HUES64 (cell line): Measurements from ENCODE around the gene TM9SF4.

Experiments
- H3K27ac ChIP-seq: 2 replicates; pipeline ENCODE4 v1.7.0; 2013; ENCODE audit warnings: low read depth, low read length, inconsistent platforms
- H3K27me3 ChIP-seq: 2 replicates; pipeline ENCODE4 v1.6.1; 2013; ENCODE audit warnings: mild to moderate bottlenecking, low read length; ENCODE audit not compliant: insufficient read depth
- H3K36me3 ChIP-seq: 2 replicates; pipeline ENCODE4 v1.6.1; 2013; ENCODE audit warnings: mild to moderate bottlenecking, low read length; ENCODE audit not compliant: insufficient read depth
- H3K4me1 ChIP-seq: 2 replicates; pipeline ENCODE4 v1.6.1; 2013; ENCODE audit warnings: mild to moderate bottlenecking, low read length, moderate library complexity; ENCODE audit not compliant: insufficient read depth
- H3K4me3 ChIP-seq: 2 replicates; pipeline ENCODE4 v1.5.1; 2013; ENCODE audit warnings: mild to moderate bottlenecking, low read length, moderate library complexity
- H3K9ac ChIP-seq: 2 replicates; pipeline ENCODE4 v1.6.1; 2013; ENCODE audit warnings: mild to moderate bottlenecking, low read depth, low read length
- H3K9me3 ChIP-seq: 2 replicates; pipeline ENCODE4 v1.6.1; 2013; ENCODE audit warnings: low read depth, low read length; ENCODE audit not compliant: insufficient read depth
- WGBS: fragments of 150-250, 120-280 bp; methylation state at CpG from one replicate; pipeline ENCODE4 v1.1.7; 2013; ENCODE audit warnings: missing lambda C conversion rate; 5-methylcytosine and 5-hydroxymethylcytosine counted together

Gene TM9SF4

GRCh38 chr20:32158351-32158750 lies 48.8 kb downstream of the TM9SF4 start:
- Histone ChIP-seq H3K27me3 (no peaks in the 10 kb centered on the region), H3K27ac (no peak overlapping the region), H3K4me1 (no peaks in the 10 kb centered on the region), H3K36me3 (peaks cover 69% of the 10 kb centered on the region), H3K4me3 (no peak overlapping the region), H3K9ac (no peak overlapping the region), H3K9me3 (no peaks in the 10 kb centered on the region)
- 96% methylated on average over 11 of the region's 11 CpGs for WGBS

- H3K9me3 ChIP-seq, result no peaks in the 10 kb centered on the region
- H3K36me3 ChIP-seq, result peaks cover 66% of the 10 kb centered on the region
- no peaks in the 10 kb centered on the region for H3K27me3 ChIP-seq
- H3K4me1 ChIP-seq, result no peaks in the 10 kb centered on the region
- H3K27ac ChIP-seq, result no peak overlapping the region
- no peak overlapping the region for H3K4me3 ChIP-seq
- WGBS, result 97% methylated on average over 4 of the region's 4 CpGs
- no peak overlapping the region for H3K9ac ChIP-seq
These were observed 49.6 kb downstream of the TM9SF4 start for GRCh38 chr20:32158943-32159660.

GRCh38 chr20:32159766-32160221 lies 50.3 kb downstream of the TM9SF4 start:
- Histone ChIP-seq H3K27ac (no peak overlapping the region), H3K9ac (no peak overlapping the region), H3K36me3 (peaks cover 72% of the 10 kb centered on the region), H3K4me1 (no peaks in the 10 kb centered on the region), H3K4me3 (no peak overlapping the region), H3K9me3 (no peaks in the 10 kb centered on the region), H3K27me3 (no peaks in the 10 kb centered on the region)
- 91% methylated on average over 5 of the region's 5 CpGs for WGBS

- H3K36me3 ChIP-seq, result peaks cover 78% of the 10 kb centered on the region
- no peak overlapping the region for H3K27ac ChIP-seq
- H3K4me1 ChIP-seq, result no peaks in the 10 kb centered on the region
- no peak overlapping the region for H3K9ac ChIP-seq
- H3K27me3 ChIP-seq, result no peaks in the 10 kb centered on the region
- WGBS, result 96% methylated on average over 5 of the region's 5 CpGs
- no peaks in the 10 kb centered on the region for H3K9me3 ChIP-seq
- H3K4me3 ChIP-seq, result no peak overlapping the region
These were observed 50.8 kb downstream of the TM9SF4 start for GRCh38 chr20:32160341-32160740.

- H3K4me1 ChIP-seq, result no peaks in the 10 kb centered on the region
- H3K9ac ChIP-seq, result no peak overlapping the region
- H3K9me3 ChIP-seq, result no peaks in the 10 kb centered on the region
- no peak overlapping the region for H3K4me3 ChIP-seq
- peaks cover 86% of the 10 kb centered on the region for H3K36me3 ChIP-seq
- 94% methylated on average over 3 of the region's 3 CpGs for WGBS
- H3K27me3 ChIP-seq, result no peaks in the 10 kb centered on the region
- no peak overlapping the region for H3K27ac ChIP-seq
These were observed 52.8 kb downstream of the TM9SF4 start for GRCh38 chr20:32162351-32162750.

GRCh38 chr20:32163951-32164350 lies 54.4 kb downstream of the TM9SF4 start:
- Histone ChIP-seq H3K9me3 (no peaks in the 10 kb centered on the region), H3K4me1 (peaks cover 9% of the 10 kb centered on the region), H3K4me3 (no peak overlapping the region), H3K36me3 (peaks cover 72% of the 10 kb centered on the region), H3K27ac (no peak overlapping the region), H3K27me3 (no peaks in the 10 kb centered on the region), H3K9ac (no peak overlapping the region)
- WGBS, result 96% methylated on average over 4 of the region's 5 CpGs

GRCh38 chr20:32164984-32165735 lies 55.6 kb downstream of the TM9SF4 start:
- H3K4me1 ChIP-seq, result peaks cover 9% of the 10 kb centered on the region
- H3K9me3 ChIP-seq, result no peaks in the 10 kb centered on the region
- H3K9ac ChIP-seq, result no peak overlapping the region
- H3K27ac ChIP-seq, result no peak overlapping the region
- H3K27me3 ChIP-seq, result no peaks in the 10 kb centered on the region
- H3K4me3 ChIP-seq, result no peak overlapping the region
- peaks cover 60% of the 10 kb centered on the region for H3K36me3 ChIP-seq
- 94% methylated on average over 21 of the region's 21 CpGs for WGBS

GRCh38 chr20:32165836-32166545 lies 56.5 kb downstream of the TM9SF4 start:
- no peak overlapping the region for H3K4me3 ChIP-seq
- 93% methylated on average over 8 of the region's 8 CpGs for WGBS
- H3K36me3 ChIP-seq, result peaks cover 54% of the 10 kb centered on the region
- no peaks in the 10 kb centered on the region for H3K27me3 ChIP-seq
- no peak overlapping the region for H3K9ac ChIP-seq
- H3K4me1 ChIP-seq, result peaks cover 9% of the 10 kb centered on the region
- H3K9me3 ChIP-seq, result no peaks in the 10 kb centered on the region
- no peak overlapping the region for H3K27ac ChIP-seq

GRCh38 chr20:32167552-32167951 lies 58.0 kb downstream of the TM9SF4 start:
- Histone ChIP-seq H3K36me3 (peaks cover 38% of the 10 kb centered on the region), H3K4me3 (no peak overlapping the region), H3K4me1 (peaks cover 9% of the 10 kb centered on the region), H3K27ac (no peak overlapping the region), H3K9me3 (no peaks in the 10 kb centered on the region), H3K9ac (no peak overlapping the region), H3K27me3 (no peaks in the 10 kb centered on the region)
- WGBS, result 100% methylated on average over 1 of the region's 4 CpGs

- no peak overlapping the region for H3K4me3 ChIP-seq
- H3K4me1 ChIP-seq, result peaks cover 9% of the 10 kb centered on the region
- H3K27me3 ChIP-seq, result no peaks in the 10 kb centered on the region
- H3K9me3 ChIP-seq, result no peaks in the 10 kb centered on the region
- no peak overlapping the region for H3K27ac ChIP-seq
- WGBS, result 94% methylated on average over 2 of the region's 2 CpGs
- H3K9ac ChIP-seq, result no peak overlapping the region
- H3K36me3 ChIP-seq, result peaks cover 33% of the 10 kb centered on the region
These were observed 58.8 kb downstream of the TM9SF4 start for GRCh38 chr20:32168184-32168910.
